HG03097 (cell line): ENCODE results near the gene ZNF524.

ENCODE experiments used
- ATAC-seq: cut with Tn5 transposase; IDR thresholded peaks from one replicate; pipeline ENCODE4 v1.9.1; 2021; ENCODE audit not compliant: unreplicated experiment, low FRiP score

ZNF524 gene

GRCh38 chr19:55640577-55641425 is 40.7 kb downstream of the ZNF524 start, which contains the start of gene ZNF580:
ZNF580 (plus strand) TSS chr19:55641002; CDS start chr19:55642509, 1,507 bp downstream.
- ATAC-seq, result no peak

GRCh38 chr19:55641426-55642152 is 41.5 kb downstream of the ZNF524 start:
- ATAC-seq, result no peak

DNA sequence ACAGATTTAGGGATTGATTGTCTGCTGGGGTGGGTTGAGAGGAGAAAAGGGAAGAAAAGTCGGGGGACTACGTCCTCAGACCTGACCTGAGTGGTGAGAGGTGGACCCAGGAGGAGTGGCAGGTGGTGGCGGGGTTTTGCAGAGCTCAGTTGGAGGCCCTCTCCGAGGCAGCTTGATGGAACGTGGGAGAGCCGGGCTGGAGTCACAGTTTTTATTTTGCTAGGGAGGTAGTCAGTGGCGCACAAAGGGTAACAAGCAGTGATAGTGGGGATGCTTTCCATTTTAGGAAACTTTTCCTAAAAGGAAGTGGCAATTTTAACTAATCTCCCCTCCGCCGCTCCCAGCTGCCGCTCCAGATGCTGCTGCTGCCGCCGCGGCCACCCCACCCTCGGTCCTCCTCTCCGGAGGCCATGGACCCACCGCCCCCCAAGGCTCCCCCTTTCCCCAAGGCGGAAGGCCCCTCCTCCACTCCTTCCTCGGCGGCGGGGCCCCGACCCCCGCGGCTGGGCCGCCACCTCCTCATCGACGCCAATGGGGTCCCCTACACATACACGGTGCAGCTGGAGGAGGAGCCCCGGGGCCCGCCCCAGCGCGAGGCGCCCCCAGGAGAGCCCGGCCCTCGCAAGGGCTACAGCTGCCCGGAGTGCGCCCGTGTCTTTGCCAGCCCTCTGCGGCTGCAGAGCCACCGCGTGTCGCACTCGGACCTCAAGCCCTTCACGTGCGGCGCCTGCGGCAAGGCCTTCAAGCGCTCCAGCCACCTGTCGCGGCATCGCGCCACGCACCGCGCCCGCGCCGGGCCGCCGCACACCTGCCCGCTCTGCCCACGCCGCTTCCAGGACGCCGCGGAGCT is 42.3 kb downstream of the ZNF524 start:
- no peak for ATAC-seq

DNA sequence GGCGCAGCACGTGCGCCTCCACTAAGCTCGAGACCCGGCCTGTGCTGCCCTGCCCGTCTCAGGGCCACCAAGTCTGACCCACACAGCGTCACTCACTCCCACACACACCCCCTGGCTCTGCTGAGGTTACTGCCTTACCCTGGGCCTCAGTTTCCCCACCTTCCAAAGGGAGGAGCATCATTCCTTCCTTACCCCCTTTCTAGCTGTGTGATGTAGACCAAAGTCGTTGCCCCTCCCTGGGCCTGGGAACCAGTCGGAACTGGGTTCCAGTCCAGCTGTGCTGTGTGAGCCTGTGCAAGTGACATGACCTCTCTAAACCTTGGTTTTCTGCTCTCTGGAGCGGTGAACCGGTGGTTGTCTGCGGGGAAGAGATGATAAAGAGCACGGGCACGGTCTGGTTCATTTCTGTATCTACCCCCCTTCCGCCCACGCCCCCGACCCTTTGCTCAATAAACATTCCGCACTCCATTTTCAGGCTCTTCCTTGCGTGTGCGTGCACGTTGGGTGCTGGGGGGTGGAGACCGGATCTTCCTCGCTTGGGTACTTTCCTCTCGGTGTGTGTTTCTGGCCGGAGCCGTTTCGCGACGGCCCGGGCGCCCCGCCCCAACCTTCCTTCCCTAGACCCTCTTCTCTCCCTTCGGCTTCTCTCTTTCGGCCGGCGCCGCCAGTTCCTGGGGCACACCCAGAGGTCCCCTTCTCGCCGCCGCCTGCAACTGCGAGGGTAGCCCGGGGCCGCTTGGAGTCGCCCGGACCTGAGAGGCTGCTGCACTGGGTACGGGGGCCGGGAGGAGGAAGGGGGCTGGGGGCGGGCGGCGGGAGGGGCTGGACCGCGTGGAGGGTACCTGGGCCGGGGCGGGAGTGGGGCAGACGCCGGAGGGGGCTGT is 43.2 kb downstream of the ZNF524 start, which contains the start of gene ZNF581:
Gene ZNF581 (plus strand): TSS at position 647 of the 884 bp plus-strand sequence. CDS start 923 bp downstream, outside the sequence.
- ATAC-seq, result no peak

DNA sequence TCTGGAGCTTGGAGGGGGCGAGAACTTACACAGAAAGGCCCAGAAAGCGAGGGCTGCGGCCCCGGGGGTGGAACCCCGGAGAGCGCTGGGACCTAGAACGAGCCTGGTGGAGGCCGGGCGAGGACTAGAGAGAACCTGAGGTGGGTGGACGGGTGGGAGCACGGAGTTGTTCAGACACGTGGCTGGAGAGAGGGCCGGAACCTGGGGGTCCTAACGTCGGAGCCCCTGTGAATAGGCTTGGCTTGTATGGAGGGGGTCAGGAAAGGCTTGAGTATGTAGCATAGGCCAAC is 43.7 kb downstream of the ZNF524 start:
- no peak for ATAC-seq

- no peak for ATAC-seq
Measured at GRCh38 chr19:55644191-55644833, 44.2 kb downstream of the ZNF524 start.

DNA sequence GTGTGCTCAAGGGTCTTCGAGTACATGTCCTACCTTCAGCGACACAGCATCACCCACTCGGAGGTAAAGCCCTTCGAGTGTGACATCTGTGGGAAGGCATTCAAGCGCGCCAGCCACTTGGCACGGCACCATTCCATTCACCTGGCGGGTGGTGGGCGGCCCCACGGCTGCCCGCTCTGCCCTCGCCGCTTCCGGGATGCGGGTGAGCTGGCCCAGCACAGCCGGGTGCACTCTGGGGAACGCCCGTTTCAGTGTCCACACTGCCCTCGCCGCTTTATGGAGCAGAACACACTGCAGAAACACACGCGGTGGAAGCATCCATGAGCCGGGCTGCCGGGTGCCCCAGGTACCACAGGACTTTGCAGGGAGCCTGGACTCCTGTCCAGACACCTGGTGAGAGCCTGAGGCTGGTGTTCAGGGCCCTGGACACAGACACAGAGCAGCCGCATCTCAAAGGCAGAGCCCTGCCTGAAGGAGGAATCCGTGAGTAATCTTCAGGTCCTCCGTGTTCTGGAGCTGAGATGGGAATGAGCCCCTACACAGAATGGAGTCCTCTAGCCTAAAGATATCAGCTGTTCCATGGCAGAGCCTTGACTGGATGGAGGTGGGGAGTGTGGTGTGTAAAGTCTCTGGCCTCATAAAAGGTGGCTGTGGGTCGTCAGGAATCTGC is 44.9 kb downstream of the ZNF524 start:
- ATAC-seq, result no peak

- ATAC-seq, result no peak
Measured at GRCh38 chr19:55645512-55645881, 45.4 kb downstream of the ZNF524 start.

- no peak for ATAC-seq
Measured at GRCh38 chr19:55646889-55647731, 47.0 kb downstream of the ZNF524 start.

DNA sequence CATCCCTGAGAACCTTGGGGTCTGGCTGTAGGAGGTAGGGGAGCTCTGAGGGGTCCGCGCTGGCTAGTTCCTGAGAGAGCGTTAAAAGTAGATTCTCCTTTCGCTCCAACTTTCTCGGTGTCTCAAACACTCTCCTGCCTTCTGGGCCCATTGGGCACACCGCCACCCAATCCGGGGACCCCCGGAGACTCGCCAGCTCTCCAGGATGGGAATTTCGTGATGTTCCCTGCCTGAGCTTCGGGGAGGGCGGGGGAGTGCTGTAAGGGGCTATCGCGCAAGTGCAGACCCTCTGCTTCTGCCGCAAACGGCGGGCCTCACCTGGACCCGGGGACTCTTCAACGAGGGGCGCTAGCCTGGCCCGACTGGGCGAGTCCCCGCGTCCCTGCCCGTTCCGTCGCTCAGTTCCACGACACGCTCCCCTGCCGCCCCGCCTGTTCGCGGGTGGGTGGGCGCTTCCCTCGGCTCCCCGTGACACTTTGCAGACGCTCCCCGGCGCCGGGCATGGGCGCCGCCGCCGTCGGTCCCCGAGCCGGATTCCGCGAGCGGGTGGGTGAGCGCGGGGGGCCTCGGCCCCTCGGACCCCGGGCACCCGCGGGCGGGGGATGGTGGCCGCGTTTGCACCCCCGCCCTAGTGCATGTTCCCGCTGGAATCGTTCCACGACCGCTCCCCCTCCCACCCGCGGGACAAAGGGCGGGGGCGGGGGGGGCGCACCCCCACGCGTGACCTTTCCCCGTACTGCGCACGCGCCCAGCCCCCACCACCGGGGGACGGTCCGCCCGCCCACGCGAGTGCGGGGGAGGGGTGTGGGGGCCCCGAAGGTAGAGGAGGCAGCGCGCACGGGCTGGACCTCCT is 47.9 kb downstream of the ZNF524 start, which contains the start of gene CCDC106:
Gene CCDC106 (plus strand): TSS at position 481 of the 853 bp plus-strand sequence. CDS start 835 bp downstream, outside the sequence.
- no peak for ATAC-seq

GRCh38 chr19:55648585-55649267 is 48.6 kb downstream of the ZNF524 start:
- no peak for ATAC-seq

- no peak for ATAC-seq
Measured at GRCh38 chr19:55649268-55650125, 49.4 kb downstream of the ZNF524 start.

GRCh38 chr19:55650126-55650557 is 50.1 kb downstream of the ZNF524 start:
- ATAC-seq, result no peak

DNA sequence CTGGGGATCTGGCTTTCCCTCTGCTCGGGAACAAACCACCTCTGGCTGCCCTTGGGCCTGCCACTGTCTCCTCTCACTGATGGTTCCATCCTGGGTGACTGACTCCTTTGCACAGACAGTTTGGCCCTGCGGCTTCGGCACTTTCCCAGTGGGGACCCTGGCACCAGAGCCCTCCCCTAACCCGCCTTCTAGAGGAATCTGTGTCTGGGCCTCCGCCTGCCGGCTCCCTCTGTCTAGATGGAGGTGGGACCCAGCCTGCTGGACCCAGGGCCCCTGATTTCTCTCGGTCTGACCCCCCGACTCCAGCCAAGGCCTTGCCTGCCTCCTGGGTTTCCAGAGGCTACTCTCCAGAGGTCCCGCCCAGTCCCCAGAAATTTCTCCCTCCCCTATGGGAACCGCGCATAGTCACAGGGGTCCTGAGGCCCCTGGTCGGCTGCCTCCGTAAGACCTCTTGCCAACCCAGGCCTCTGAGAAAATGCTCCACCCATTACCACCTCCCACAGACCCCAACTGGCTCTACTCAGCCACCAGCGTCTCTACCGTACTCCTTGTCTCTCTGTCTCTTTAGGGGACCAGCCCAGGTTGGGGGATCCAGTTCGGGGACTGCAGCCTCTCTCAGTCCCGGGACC is 50.6 kb downstream of the ZNF524 start:
- ATAC-seq, result no peak

DNA sequence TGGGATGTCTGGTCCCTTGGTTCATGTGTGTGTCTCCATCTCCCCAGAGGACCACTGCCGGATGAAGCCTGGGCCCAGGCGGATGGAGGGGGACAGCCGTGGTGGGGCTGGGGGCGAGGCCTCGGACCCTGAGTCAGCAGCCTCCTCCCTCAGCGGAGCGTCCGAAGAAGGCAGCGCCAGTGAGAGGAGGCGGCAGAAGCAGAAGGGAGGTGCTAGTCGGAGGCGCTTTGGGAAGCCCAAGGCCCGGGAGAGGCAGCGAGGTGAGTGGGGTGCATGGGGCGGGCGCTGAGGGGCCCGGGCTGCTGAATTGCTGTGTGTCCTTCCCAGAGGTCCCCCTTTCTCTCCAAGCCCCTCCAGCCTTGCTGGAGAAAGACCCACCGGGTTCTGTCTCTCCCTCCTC is 51.1 kb downstream of the ZNF524 start:
- no peak for ATAC-seq
